A673 (cell line): ENCODE measurements around the gene C3orf38.
"Not testable (repeated sequence)": the region's sequence is repeated elsewhere in the genome, so short reads cannot be mapped to it uniquely, and the experiment has no call there.

Experiments
- EZH2 ChIP-seq: fragments of 200-600 bp; sonication (generic); IDR thresholded peaks from 2 replicates; pipeline ENCODE4 v1.6.1; 2017; ENCODE audit warnings: borderline replicate concordance, low read depth, mild to moderate bottlenecking, mixed read lengths, antibody characterized with exemption, low read length; ENCODE audit not compliant: poor library complexity, severe bottlenecking
- TF ChIP-seq, protein P1 (sequence below): fragments of 300-800, 200-600 bp; sonication (generic); conservative IDR thresholded peaks from 2 replicates; pipeline ENCODE4 v1.5.1; 2017; ENCODE audit warnings: low read depth, mild to moderate bottlenecking, antibody characterized with exemption, low read length, moderate library complexity, mixed read lengths

DNA sequence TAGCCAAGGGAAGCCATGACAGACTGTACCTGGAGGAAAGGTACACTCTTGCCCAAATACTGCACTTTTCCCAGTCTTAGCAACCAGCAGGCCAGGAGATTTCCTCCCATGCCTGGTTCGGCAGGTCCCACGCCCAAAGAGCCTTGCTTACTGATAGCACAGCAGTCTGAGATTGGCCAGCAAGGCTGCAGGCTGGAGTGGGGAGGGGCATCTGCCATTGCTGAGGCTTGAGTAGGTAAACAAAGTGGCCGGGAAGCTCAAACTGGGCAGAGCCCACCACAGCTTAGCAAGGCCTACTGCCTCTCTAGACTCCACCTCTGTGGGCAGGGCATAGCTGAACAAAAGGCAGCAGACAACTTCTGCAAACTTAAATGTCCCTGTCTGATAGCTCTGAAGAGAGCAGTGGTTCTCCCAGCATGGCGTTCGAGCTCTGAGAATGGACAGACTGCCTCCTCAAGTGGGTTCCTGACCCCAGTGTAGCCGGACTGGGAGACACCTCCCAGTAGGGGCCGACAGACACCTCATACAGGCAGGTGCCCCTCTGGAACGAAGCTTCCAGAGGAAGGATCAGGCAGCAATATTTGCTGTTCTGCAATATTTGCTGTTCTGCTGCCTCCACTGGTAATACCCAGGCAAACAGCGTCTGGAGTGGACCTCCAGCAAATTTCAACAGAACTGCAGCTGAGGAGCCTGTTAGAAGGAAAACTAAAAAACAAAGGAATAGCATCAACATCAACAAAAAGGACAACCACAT is 32.6 kb downstream of the C3orf38 start:
- TF ChIP-seq EZH2 = not testable (repeated sequence)
- TF ChIP-seq, protein P1, sequence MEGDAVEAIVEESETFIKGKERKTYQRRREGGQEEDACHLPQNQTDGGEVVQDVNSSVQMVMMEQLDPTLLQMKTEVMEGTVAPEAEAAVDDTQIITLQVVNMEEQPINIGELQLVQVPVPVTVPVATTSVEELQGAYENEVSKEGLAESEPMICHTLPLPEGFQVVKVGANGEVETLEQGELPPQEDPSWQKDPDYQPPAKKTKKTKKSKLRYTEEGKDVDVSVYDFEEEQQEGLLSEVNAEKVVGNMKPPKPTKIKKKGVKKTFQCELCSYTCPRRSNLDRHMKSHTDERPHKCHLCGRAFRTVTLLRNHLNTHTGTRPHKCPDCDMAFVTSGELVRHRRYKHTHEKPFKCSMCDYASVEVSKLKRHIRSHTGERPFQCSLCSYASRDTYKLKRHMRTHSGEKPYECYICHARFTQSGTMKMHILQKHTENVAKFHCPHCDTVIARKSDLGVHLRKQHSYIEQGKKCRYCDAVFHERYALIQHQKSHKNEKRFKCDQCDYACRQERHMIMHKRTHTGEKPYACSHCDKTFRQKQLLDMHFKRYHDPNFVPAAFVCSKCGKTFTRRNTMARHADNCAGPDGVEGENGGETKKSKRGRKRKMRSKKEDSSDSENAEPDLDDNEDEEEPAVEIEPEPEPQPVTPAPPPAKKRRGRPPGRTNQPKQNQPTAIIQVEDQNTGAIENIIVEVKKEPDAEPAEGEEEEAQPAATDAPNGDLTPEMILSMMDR = not testable (repeated sequence)
